Stimulated activated CD4-positive, alpha-beta T cell treated with anti-CD3 and anti-CD28 coated beads, Interleukin-1b, Interleukin-23, amount 100 ng/mL, for 48 hours (primary cell): ENCODE data around the gene SLC12A6.
"Not testable (repeated sequence)": the region's sequence is repeated elsewhere in the genome, so short reads cannot be mapped to it uniquely, and the experiment has no call there.

ENCODE experiments used
- DNase-seq: peaks from one replicate; pipeline ENCODE4 v3.0.0-alpha.2; 2020

Gene SLC12A6

DNA sequence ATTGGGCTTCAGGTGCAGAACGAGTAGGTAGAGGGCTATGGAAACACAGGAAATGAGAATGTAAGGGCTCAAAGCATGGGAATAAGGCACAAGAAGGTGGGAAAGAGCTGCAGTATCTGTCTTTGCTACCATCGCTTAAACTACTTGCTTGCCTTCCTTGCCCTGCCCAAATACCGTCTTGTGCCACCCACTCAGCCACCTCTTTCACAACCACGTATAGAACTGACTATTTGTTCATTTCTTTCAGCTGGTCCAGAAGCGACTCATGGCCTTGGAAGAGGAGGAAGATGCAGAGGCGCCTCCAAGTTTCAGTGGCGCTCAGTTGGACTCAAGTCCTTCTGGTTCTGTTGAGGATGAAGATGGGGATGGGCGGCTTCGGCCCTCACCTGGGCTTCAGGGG, 17.7 kb upstream of the SLC12A6 start:
- DNase-seq: no peak

DNA sequence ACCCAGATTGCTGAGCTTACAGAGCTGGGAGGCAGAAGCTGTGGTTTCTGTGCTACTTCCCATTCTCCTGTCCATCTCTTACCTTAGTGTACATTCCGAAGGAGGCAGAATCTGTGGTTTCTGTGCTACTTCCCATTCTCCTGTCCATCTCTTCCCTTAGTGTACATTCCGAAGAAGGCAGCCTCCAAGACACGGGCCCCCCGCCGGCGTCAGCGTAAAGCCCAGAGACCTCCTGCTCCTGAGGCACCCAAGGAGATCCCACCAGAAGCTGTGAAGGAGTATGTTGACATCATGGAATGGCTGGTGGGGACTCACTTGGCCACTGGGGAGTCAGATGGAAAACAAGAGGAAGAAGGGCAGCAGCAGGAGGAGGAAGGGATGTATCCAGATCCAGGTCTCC, 16.7 kb upstream of the SLC12A6 start:
- no peak for DNase-seq

DNA sequence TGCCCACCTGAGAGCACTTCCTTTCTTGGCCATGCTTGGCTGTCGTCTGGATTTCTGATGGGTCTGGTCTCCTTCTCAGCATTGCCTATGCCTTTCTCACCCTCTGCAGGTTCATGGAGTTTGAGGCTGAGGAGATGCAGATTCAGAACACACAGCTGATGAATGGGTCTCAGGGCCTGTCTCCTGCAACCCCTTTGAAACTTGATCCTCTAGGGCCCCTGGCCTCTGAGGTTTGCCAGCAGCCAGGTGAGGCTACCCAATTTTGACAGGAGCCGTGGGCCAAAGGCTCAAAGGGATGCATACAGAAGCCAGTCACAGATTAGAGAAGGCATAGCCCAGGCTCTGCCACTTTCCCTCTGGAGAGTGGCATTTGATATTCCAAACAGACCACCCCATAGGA, 16.0 kb upstream of the SLC12A6 start:
- no peak for DNase-seq

DNA sequence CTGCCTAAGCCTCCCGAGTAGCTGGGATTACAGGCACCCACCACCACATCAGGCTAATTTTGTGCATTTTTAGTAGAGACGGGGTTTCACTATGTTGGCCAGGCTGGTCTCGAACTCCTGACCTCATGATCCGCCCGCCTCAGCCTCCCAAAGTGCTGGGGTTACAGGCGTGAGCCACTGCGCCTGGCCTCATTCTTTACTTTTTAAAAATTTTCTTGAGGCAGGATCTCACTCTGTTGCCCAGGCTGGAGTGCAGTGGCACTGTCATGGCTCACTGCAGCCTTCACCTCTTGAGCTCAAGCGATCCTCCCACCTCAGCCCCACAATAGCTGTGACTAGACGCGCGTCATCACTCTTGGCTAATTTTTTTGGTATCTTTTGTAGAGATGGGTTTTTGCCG, 15.4 kb upstream of the SLC12A6 start:
- DNase-seq: not testable (repeated sequence)

DNA sequence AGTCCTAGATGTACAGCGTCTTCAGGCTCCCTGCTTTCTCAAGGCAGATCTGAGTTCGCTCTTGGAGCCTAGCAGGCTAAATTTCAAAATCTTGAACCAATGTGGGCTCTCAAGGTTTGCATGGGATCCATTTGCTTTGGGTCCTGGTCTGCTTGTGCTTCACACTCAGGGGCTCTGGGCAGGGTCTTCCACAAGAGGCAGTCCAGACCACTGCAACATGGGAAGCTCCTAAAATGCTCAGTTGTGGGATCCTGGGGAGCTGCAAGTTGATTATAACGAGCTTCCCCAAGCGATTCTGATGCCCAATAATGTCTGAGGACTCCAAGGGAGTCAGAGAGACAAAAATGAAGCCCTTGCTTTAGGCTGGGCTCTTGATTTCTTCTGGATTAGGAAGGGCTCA, 12.2 kb upstream of the SLC12A6 start:
- DNase-seq: no peak

DNA sequence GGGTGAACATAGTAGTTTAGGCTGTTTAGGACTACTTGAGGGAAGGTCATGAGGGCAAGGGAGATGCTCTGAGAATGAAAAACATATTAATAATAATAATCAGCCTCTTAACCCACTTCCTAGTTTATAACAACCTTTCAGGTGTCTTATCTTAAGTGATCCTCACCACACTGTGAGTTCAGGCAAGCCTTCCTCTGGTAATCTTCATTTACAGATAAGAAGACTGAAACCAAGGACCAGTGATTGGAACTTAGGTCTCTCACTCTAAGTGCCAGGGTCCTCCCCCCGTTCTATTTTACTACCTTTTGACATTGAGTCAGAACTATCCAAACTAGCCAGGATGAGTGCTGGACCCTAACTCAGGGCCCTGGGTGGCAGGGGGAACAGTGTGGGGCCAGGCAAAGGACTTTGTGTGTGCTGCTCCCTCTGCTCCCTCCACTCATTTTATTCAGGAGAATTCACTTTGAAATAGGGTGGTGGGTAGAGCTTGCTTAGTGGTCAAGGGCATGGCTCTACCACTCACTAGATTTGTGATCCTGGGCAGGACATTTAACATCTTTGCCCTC, 11.2 kb upstream of the SLC12A6 start:
- no peak for DNase-seq

DNA sequence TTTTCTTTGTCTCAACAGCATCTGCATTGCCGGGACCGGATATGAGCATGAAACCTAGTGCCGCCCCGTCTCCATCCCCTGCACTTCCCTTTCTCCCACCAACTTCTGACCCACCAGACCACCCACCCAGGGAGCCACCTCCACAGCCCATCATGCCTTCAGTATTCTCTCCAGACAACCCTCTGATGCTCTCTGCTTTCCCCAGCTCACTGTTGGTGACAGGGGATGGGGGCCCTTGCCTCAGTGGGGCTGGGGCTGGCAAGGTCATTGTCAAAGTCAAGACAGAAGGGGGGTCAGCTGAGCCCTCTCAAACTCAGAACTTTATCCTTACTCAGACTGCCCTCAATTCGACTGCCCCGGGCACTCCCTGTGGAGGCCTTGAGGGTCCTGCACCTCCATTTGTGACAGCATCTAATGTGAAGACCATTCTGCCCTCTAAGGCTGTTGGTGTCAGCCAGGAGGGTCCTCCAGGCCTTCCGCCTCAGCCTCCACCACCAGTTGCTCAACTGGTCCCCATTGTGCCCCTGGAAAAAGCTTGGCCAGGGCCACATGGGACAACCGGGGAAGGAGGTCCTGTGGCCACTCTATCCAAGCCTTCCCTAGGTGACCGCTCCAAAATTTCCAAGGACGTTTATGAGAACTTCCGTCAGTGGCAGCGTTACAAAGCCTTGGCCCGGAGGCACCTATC, 10.5 kb upstream of the SLC12A6 start:
- no peak for DNase-seq

DNA sequence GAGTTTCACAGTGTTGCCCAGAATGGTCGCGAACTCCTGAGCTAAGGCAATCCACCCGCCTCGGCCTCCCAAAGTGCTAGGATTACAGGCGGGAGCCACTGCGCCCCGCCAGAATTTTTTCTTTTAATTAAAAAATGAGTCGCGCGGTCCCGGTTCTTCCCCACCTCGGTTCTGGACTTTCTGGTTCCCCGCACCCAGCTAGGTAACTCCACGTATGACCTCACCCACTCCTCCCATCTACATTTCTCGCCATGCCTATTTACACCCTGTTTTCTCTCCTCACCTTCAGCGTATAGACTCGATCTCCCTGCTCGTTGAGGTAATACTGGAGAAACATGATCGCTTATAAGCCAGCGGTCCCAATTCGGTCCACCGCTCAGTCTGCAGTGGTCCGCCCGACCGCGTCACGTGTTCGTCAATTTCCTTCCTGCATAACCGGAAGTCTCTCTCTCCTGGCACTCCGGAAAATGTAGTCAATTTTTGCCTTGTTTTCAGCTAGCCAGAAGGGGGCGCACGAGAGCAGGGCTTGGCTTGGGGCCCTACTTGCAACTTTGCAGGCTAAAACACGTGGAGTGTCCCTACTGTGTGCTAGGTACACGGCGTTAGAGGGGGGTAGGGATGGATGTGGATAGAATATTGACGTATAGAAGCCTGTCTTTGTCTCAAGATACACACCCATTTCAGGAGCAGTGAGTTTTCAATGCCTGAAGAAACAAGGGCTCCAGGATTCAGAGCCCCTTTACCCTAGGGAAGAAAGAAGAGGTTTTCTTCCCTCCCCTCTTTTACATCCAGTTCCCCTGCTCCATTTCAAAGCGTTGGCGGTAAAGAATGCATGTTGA, 5.4 kb upstream of the SLC12A6 start, which contains the start of the genes NOP10 and NUTM1:
Gene NOP10 (minus strand): TSS at position 400 of the 839 bp plus-strand sequence. CDS start 63 bp downstream, at position 337.
Gene NUTM1 (plus strand): TSS at position 579 of the 839 bp plus-strand sequence. CDS start 382 bp downstream, outside the sequence.
- peak; percentile 94 for DNase-seq

DNA sequence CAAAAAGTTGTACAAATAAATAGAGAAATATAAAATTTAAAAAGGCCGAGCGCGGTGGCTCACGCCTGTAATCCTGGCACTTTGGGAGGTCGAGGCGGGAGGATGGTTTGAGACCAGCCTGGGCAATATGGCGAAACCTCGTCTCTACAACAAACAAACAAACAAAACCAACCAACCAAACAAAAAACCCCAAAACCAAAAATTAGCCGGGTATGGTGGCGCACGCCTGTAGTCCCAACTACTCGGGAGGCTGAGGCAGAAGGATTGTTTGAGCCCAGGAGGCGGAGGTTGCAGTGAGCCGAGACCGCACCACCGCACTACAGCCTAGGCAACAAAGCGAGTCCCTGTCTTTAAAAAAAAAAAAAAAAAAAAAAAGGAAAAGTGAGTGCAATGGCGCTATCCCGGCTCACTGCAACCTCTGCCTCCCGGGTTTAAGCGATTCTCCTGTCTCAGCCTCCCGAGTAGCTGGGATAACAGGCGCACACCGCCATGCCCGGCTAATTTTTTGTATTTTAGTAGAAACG, 4.7 kb upstream of the SLC12A6 start:
- not testable (repeated sequence) for DNase-seq

DNA sequence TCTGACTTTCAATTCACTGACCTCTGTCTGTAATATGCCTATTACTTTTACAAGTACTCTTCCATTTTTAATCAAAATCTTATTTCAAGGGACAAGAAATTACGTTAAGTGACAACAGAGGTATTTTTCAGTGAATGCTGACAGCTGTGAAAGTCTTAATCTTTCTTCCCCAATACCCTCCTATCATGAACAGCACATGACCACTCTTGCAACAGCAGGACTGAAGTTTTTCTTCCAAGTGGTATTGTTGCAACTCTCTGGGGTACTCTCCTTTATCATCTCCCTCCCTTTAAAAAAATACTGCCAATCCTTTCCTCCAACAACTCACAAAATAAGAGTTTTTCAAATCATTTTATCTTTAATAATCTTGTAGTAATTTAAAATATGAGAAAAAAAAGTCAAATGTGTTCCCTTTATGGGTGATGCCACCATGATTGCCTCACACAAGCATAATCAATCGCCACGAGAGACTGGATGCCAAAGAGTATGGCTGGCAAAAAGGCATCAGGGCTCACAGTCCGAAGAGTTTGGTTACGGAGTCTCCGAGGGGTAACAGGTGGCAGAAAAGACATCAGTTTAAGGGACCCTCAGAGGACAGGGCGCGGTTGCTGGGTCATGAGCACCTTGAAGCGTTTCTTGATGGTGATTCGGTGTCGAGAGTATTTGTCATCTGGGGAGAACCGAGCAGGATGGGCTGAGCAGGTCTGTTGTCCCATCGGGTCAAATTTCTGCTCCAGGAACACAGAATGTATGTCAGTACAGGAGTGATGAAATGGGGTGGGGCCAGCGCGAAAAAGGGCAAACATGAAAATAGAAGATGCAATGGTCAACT, 4.0 kb upstream of the SLC12A6 start:
- DNase-seq: no peak

DNA sequence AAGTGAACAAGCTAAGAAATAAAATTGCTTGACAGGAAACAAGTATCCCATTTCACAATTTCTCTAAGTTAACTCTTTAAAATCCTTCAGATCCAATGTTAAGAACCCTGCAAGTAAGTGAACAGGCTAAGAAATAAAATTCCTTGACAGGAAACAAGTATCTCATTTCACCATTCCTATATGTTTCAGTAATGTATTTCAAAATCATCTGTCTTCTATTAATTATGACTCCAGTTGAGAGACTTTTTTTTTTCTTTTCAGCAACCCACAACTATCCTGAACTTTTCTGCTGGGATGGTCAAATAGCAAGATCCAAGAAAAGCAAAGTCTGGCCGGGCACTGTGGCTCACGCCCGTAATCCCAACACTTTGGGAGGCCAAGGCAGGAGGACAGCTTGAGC, 2.4 kb upstream of the SLC12A6 start:
- DNase-seq: no peak

DNA sequence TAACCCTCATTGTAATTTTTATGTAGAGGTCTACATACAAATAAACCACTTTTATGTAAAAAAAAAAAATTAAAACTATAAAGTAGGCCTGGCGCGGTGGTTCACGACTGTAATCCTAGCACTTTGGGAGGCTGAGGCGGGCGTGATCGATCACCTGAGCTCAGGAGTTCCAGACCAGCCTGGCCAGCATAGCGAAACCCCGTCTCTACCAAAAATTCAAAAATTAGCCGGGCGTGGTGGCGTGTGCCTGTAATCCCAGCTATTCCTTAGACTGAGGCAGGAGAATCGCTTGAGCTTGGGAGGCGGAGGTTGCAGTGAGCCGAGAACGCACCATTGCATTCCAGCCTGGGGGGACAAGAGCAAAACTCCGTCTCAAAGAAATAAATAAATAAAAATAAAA, 766 bp upstream of the SLC12A6 start:
- no peak for DNase-seq

DNA sequence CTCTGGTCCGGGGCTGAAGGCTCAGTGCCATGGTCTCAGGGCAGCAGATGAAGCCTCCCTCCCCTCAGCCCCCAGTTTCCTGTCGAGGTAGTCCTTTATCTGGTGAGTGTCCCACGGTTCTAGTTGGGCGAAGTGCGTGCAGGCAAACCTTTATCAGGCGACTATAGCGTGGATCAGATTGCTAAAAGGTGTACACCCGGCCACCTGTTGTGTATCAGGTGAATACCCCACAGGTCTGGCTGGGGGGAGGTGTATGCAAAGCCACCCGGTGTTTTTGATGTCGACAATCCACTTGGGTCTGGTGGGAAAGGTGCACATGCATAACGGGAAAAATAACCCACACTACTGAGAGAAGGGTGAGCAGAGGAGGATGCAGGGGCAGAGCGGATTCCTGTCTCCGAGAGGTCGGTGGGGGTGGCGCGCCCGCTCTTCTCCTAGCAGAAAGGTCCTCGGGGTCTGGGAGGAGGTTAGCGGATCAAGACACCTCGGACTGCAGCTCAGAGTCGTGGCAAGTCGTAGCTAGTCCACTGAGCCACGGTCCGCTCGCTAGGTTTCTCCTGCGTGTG, 507 bp downstream of the SLC12A6 start:
- DNase-seq: no peak

DNA sequence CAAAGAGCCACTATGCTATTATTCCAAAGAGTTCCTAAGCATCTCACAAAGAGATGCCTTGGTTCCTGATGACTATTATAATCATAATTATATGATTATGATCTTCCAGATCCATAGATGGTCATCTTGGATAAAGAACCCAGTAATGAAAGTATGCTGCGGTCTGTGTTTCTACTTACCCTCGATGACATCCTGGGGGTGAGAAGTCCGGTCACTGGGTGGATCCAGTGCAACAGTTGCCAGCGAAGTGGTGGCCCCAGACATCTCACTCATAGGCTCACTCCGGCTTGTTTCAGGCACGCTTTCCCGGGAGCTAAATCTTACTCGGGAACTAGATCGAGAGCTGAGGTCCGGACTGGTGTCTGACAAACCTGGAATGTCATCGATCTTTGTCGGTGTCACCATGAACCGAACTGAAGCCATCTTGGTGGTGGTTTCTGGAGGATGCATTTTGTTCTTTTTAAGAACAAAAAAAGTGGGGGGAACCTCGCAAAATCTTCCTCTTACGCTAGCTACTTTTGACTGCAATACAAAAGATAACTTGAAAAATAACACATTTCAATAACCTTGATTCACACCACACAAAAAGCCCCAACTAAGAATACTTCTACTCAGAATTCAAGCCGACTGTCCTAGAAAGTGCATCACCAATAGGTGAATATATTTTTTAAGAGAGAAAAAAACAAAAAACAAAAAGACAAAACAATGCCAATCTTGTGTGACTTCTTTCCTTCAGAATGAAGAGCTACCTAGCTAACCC, 1.2 kb downstream of the SLC12A6 start:
- DNase-seq: no peak

DNA sequence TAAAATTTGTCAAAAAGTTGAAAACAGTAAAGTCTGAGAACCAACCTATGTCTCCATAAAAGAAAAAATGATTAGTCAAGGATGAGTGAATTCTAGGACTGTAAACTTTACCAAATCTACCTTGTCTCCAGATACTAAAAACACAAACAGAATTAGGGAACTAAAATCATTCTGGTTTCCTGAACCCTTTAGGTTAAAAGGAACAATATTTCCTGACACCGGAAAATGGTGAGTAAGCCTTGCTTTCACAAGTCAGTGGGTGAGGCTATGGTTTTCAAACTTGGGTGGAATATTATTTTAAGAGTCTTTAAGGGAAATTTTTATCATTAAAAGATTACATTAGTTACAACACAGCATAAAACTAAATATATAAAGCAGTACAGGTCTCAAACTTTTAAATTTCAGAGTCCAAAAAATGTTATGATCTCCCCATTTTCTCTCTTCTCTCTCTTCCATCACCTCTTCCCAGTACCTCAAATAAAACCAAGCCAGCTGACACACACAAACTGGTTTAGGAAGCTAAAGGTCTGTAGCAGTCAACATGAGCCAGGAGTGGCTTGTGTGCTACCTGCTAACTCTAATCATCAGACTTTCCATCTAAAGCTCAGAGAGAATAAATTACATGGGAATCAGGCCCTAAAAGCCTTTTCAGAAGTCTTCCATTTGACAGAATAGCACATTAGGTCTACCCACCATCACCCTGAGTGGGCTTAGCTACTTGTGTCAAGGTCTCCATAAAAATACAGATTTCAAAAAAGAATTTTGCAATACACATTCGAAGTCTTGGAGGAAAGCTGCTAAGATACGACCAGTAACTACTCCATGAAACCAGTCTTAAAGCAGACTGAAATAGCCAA, 2.2 kb downstream of the SLC12A6 start:
- DNase-seq: no peak

DNA sequence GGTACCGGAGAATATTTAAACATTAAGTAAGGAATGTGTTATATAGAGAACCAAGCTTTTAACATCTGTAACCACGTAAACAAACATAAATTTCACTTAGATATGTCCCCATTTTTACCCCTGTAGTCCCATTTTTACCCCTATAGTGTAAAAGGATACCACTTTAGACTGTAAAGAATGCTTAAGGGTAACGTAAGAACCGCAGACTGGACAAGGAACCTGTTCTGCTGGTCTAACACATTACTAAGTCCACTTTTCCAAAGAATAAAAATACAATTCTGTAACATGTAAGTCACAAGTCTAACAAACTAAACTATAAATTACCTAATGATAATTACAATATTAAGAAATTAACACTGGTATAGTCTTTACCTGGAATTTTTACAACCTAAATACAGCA, 2.9 kb downstream of the SLC12A6 start:
- no peak for DNase-seq

DNA sequence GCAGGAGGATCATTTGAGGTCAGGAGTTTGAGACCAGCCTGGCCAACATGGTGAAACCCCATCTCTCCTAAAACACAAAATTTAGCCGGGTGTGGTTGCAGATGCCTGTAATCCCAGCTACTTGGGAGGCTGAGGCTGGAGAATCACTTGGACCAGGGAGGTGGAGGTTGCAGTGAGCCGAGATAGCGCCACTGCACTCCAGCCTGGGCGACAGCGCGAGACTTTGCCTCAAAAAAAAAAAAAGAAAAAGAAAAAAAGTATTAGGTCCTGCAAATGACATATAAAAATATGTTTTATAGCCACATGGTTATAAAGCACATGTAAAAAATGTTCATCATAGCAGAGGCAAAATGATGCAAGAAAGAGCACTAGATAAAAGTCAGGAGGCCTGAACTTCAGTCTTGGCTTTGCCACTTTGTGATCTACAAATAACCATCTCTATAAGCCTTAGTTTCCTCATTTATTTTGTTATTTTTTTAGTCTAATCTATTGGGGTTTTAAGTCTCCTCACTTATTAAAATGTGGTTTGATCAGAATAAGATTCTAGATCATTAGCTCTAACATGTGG, 4.9 kb downstream of the SLC12A6 start:
- DNase-seq: no peak

DNA sequence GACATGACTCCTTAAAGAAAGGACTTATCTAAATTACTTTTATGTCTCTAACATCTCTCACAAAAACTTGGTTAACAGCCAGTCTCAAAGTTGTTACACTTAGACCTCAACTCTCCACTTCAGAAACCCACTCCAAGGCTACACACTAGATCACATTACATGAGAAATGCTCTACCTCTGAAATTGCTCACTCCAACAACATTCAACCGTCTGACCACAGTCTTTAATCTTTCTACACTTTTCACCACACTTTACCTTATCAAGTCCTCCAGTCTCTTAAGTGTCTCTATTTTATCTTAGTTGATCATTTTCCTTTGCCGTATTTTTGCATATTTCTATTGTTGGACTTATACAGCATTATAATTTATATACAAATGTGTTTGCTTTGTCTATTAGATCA, 5.8 kb downstream of the SLC12A6 start:
- DNase-seq: no peak

DNA sequence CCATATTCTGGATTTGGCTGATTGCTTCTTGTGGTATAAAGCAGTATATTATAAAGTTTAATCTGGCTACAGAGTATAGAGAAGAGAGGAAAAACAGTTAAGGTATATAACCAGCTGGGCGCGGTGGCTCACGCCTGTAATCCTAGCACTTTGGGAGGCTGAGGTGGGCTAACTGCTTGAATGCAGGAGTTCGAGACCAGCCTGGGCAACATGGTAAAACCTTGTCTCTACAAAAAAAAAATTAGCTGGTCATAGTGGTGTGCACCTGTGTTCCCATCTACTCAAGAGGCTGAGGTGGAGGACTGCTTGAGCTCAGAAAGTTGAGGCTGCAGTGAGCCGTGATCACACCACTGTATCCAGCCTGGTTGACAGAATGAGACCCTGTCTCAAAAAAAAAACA, 7.3 kb downstream of the SLC12A6 start:
- no peak for DNase-seq

DNA sequence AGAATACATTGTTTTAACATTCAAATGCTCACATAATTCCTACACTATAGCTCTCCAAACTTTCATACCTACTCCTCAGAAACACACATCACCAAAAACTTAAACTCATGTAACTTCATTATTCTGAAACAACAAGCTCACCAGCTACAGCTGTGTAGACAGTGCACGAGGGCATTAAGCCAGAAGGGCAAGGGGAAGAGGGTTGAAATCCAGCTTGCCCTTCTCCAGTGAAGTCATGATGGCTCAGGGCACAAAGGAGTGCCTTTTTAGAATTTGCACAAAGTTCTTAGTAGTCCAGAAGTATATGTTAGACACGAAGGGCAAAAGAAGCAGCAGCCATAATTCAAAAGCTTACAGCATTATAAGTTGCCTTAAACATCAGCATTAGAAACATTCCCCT, 8.6 kb downstream of the SLC12A6 start:
- DNase-seq: no peak
